Measurements from ENCODE around the gene LINC01488.

LINC01488 gene

GRCh38 chr11:69447786-69448185 is 33.7 kb upstream of the LINC01488 start:
- H3K36me3 ChIP-seq (ENCODE audit: control insufficient read depth, insufficient read depth, low read length) = no peaks in the 10 kb centered on the region
- H3K27ac ChIP-seq (ENCODE audit: low read depth, low read length) = no peak overlapping the region
- peaks cover 19% of the 10 kb centered on the region for H3K4me1 ChIP-seq (ENCODE audit: control insufficient read depth, insufficient read depth, low read length)
- H3K27me3 ChIP-seq (ENCODE audit: control insufficient read depth, insufficient read depth, low read length) = no peaks in the 10 kb centered on the region
- H3K9me3 ChIP-seq (ENCODE audit: control insufficient read depth, insufficient read depth, low read length) = no peaks in the 10 kb centered on the region
- no peak overlapping the region for H3K9ac ChIP-seq (ENCODE audit: low read depth, low read length)
- no peak overlapping the region for H3K4me3 ChIP-seq (ENCODE audit: low read depth, low read length)

- Histone ChIP-seq H3K9ac (ENCODE audit: low read depth, low read length) (no peak overlapping the region), H3K27me3 (ENCODE audit: control insufficient read depth, insufficient read depth, low read length) (no peaks in the 10 kb centered on the region), H3K27ac (ENCODE audit: low read depth, low read length) (no peak overlapping the region)
Observed at GRCh38 chr11:69448471-69449284, 32.8 kb upstream of the LINC01488 start.

GRCh38 chr11:69449320-69450063 is 32.0 kb upstream of the LINC01488 start:
- Histone ChIP-seq H3K4me3 (ENCODE audit: low read depth, low read length) (no peak overlapping the region), H3K9me3 (ENCODE audit: control insufficient read depth, insufficient read depth, low read length) (no peaks in the 10 kb centered on the region), H3K27ac (ENCODE audit: low read depth, low read length) (no peak overlapping the region), H3K36me3 (ENCODE audit: control insufficient read depth, insufficient read depth, low read length) (no peaks in the 10 kb centered on the region), H3K9ac (ENCODE audit: low read depth, low read length) (no peak overlapping the region), H3K27me3 (ENCODE audit: control insufficient read depth, insufficient read depth, low read length) (no peaks in the 10 kb centered on the region), H3K4me1 (ENCODE audit: control insufficient read depth, insufficient read depth, low read length) (peaks cover 3% of the 10 kb centered on the region; the same call in 1 of the 2 replicates)

More at GRCh38 chr11:69448471-69449284, 32.8 kb upstream of the LINC01488 start:
- H3K9me3 ChIP-seq (ENCODE audit: control insufficient read depth, insufficient read depth, low read length) = no peaks in the 10 kb centered on the region
- peaks cover 11% of the 10 kb centered on the region for H3K4me1 ChIP-seq (ENCODE audit: control insufficient read depth, insufficient read depth, low read length)
- H3K4me3 ChIP-seq (ENCODE audit: low read depth, low read length) = no peak overlapping the region
- H3K36me3 ChIP-seq (ENCODE audit: control insufficient read depth, insufficient read depth, low read length) = no peaks in the 10 kb centered on the region

GRCh38 chr11:69450064-69450856 is 31.2 kb upstream of the LINC01488 start:
- no peaks in the 10 kb centered on the region for H3K27me3 ChIP-seq (ENCODE audit: control insufficient read depth, insufficient read depth, low read length)
- H3K9ac ChIP-seq (ENCODE audit: low read depth, low read length) = no peak overlapping the region
- no peaks in the 10 kb centered on the region for H3K4me1 ChIP-seq (ENCODE audit: control insufficient read depth, insufficient read depth, low read length)
- no peaks in the 10 kb centered on the region for H3K36me3 ChIP-seq (ENCODE audit: control insufficient read depth, insufficient read depth, low read length)
- H3K4me3 ChIP-seq (ENCODE audit: low read depth, low read length) = no peak overlapping the region
- no peaks in the 10 kb centered on the region for H3K9me3 ChIP-seq (ENCODE audit: control insufficient read depth, insufficient read depth, low read length)
- no peak overlapping the region for H3K27ac ChIP-seq (ENCODE audit: low read depth, low read length)

GRCh38 chr11:69450857-69451220 is 30.6 kb upstream of the LINC01488 start:
- no peak overlapping the region for H3K9ac ChIP-seq (ENCODE audit: low read depth, low read length)
- no peaks in the 10 kb centered on the region for H3K9me3 ChIP-seq (ENCODE audit: control insufficient read depth, insufficient read depth, low read length)
- no peaks in the 10 kb centered on the region for H3K27me3 ChIP-seq (ENCODE audit: control insufficient read depth, insufficient read depth, low read length)
- no peaks in the 10 kb centered on the region for H3K4me1 ChIP-seq (ENCODE audit: control insufficient read depth, insufficient read depth, low read length)
- H3K27ac ChIP-seq (ENCODE audit: low read depth, low read length) = no peak overlapping the region
- H3K36me3 ChIP-seq (ENCODE audit: control insufficient read depth, insufficient read depth, low read length) = no peaks in the 10 kb centered on the region
- no peak overlapping the region for H3K4me3 ChIP-seq (ENCODE audit: low read depth, low read length)

GRCh38 chr11:69451289-69451688 is 30.2 kb upstream of the LINC01488 start:
- H3K9ac ChIP-seq (ENCODE audit: low read depth, low read length) = no peak overlapping the region

GRCh38 chr11:69452206-69452987 is 29.1 kb upstream of the LINC01488 start:
- no peaks in the 10 kb centered on the region for H3K4me1 ChIP-seq (ENCODE audit: control insufficient read depth, insufficient read depth, low read length)
- no peak overlapping the region for H3K9ac ChIP-seq (ENCODE audit: low read depth, low read length)
- H3K27me3 ChIP-seq (ENCODE audit: control insufficient read depth, insufficient read depth, low read length) = no peaks in the 10 kb centered on the region
- no peak overlapping the region for H3K27ac ChIP-seq (ENCODE audit: low read depth, low read length)
- H3K4me3 ChIP-seq (ENCODE audit: low read depth, low read length) = no peak overlapping the region
- no peaks in the 10 kb centered on the region for H3K9me3 ChIP-seq (ENCODE audit: control insufficient read depth, insufficient read depth, low read length)
- H3K36me3 ChIP-seq (ENCODE audit: control insufficient read depth, insufficient read depth, low read length) = no peaks in the 10 kb centered on the region

More at GRCh38 chr11:69451289-69451688, 30.2 kb upstream of the LINC01488 start:
- Histone ChIP-seq H3K27ac (ENCODE audit: low read depth, low read length) (no peak overlapping the region), H3K4me3 (ENCODE audit: low read depth, low read length) (no peak overlapping the region), H3K4me1 (ENCODE audit: control insufficient read depth, insufficient read depth, low read length) (no peaks in the 10 kb centered on the region), H3K9me3 (ENCODE audit: control insufficient read depth, insufficient read depth, low read length) (no peaks in the 10 kb centered on the region), H3K27me3 (ENCODE audit: control insufficient read depth, insufficient read depth, low read length) (no peaks in the 10 kb centered on the region), H3K36me3 (ENCODE audit: control insufficient read depth, insufficient read depth, low read length) (no peaks in the 10 kb centered on the region)

- Histone ChIP-seq H3K9ac (ENCODE audit: low read depth, low read length) (no peak overlapping the region), H3K36me3 (ENCODE audit: control insufficient read depth, insufficient read depth, low read length) (no peaks in the 10 kb centered on the region), H3K4me3 (ENCODE audit: low read depth, low read length) (no peak overlapping the region), H3K27ac (ENCODE audit: low read depth, low read length) (no peak overlapping the region), H3K27me3 (ENCODE audit: control insufficient read depth, insufficient read depth, low read length) (no peaks in the 10 kb centered on the region), H3K9me3 (ENCODE audit: control insufficient read depth, insufficient read depth, low read length) (no peaks in the 10 kb centered on the region), H3K4me1 (ENCODE audit: control insufficient read depth, insufficient read depth, low read length) (no peaks in the 10 kb centered on the region)
Observed at GRCh38 chr11:69453151-69453550, 28.3 kb upstream of the LINC01488 start.

GRCh38 chr11:69454018-69454417 is 27.4 kb upstream of the LINC01488 start:
- Histone ChIP-seq H3K9ac (ENCODE audit: low read depth, low read length) (no peak overlapping the region), H3K27me3 (ENCODE audit: control insufficient read depth, insufficient read depth, low read length) (no peaks in the 10 kb centered on the region), H3K9me3 (ENCODE audit: control insufficient read depth, insufficient read depth, low read length) (no peaks in the 10 kb centered on the region), H3K36me3 (ENCODE audit: control insufficient read depth, insufficient read depth, low read length) (no peaks in the 10 kb centered on the region), H3K4me3 (ENCODE audit: low read depth, low read length) (no peak overlapping the region), H3K4me1 (ENCODE audit: control insufficient read depth, insufficient read depth, low read length) (no peaks in the 10 kb centered on the region), H3K27ac (ENCODE audit: low read depth, low read length) (no peak overlapping the region)

- no peak overlapping the region for H3K9ac ChIP-seq (ENCODE audit: low read depth, low read length)
- no peaks in the 10 kb centered on the region for H3K9me3 ChIP-seq (ENCODE audit: control insufficient read depth, insufficient read depth, low read length)
- no peak overlapping the region for H3K4me3 ChIP-seq (ENCODE audit: low read depth, low read length)
- no peak overlapping the region for H3K27ac ChIP-seq (ENCODE audit: low read depth, low read length)
- no peaks in the 10 kb centered on the region for H3K4me1 ChIP-seq (ENCODE audit: control insufficient read depth, insufficient read depth, low read length)
- peaks cover 3% of the 10 kb centered on the region; the same call in 1 of the 2 replicates for H3K27me3 ChIP-seq (ENCODE audit: control insufficient read depth, insufficient read depth, low read length)
- no peaks in the 10 kb centered on the region for H3K36me3 ChIP-seq (ENCODE audit: control insufficient read depth, insufficient read depth, low read length)
Observed at GRCh38 chr11:69455969-69456368, 25.5 kb upstream of the LINC01488 start.

Measured in HUES48 (cell line).